HG03432 (cell line): Measurements from ENCODE around the gene NXN.
"Not testable (repeated sequence)": the region's sequence is repeated elsewhere in the genome, so short reads cannot be mapped to it uniquely, and the experiment has no call there.

ENCODE experiments used
- ATAC-seq: cut with Tn5 transposase; IDR thresholded peaks from one replicate; pipeline ENCODE4 v1.9.1; 2021; ENCODE audit warnings: mild to moderate bottlenecking, moderate library complexity; ENCODE audit not compliant: unreplicated experiment

The NXN gene

DNA sequence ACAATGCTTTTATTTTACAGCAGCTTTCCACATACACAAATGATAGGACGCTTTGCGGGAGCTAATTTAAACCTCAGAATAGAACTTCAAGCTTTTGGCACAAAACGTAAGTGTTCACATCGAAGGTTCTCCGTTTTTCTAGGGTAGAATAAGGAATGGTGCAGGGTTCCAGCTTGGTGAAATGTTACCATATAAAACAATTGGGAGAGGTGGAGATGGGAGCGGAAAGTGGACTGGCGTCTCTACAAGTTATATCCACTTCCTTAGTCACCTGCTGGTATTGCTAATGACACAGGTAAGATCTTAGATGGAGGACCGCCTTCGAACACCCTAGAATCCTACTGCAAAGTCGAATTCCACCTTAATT, 1.7 kb upstream of the NXN start:
- no peak for ATAC-seq

GRCh38 chr17:980406-981291, 1.1 kb upstream of the NXN start:
- ATAC-seq: peak; percentile 58

DNA sequence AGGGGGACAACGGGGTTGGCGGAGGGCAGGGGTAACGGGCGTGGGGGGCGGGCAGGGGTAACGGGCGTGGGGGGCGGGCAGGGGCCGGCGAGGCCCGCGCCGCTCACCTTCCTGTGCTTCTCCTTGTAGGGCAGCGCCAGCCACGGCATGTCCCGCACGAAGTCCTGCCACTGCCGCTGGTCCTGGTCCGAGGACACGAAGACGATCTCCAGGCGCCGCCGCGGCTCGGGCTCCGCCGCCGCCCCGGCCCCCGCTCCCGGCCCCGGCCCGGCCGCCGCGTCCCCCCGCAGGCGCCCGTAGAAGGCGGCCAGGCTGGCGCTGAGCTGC, 401 bp downstream of the NXN start:
- peak; percentile 50 for ATAC-seq

GRCh38 chr17:978103-979093, 1.2 kb downstream of the NXN start:
- no peak for ATAC-seq

- ATAC-seq: no peak
Observed at GRCh38 chr17:977166-977565, 2.4 kb downstream of the NXN start.

GRCh38 chr17:976312-976711, 3.3 kb downstream of the NXN start:
- no peak for ATAC-seq

DNA sequence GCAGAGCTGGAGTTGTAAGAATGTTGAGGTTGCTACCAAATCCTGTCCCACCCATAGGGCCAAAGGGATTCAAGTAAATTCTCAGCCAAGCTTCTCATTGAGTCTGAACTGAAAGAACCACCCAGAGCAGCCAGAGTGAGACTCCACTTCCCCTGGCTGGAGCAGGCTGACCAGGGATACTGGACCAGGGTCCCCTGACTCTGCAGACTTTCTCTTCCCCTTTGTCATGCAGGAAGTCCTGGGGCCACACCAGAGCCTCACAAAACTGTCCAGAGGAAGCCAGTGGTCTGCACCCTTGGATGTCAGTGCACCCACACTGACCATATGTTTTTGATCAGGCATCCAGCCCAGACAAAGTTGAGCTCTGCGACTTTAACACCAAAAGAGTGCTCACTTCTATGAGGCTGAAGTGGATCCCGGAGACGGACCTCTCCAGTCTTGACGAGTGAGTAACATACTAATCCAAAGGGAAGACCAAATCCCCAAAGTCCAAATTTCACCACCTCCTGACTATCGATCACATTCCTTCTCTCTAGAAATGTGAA, 4.1 kb downstream of the NXN start:
- ATAC-seq: no peak

DNA sequence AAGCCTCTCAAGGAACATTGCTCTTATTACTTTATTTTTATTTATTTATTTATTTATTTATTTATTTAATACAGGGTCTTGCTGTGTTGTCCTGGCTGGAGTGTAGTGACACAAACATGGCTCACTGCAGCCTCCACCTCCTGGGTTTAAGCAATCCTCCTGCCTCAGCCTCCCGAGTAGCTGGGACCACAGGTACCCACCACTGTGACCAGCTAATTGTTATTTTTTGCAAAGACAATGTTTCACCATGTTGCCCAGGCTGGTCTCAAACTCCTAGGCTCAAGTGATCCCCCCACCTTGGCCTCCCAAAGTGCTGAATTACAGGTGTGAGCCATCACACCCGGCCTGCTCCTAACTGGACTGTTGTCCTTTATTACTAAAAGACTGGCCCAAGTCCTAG, 4.8 kb downstream of the NXN start:
- not testable (repeated sequence) for ATAC-seq

DNA sequence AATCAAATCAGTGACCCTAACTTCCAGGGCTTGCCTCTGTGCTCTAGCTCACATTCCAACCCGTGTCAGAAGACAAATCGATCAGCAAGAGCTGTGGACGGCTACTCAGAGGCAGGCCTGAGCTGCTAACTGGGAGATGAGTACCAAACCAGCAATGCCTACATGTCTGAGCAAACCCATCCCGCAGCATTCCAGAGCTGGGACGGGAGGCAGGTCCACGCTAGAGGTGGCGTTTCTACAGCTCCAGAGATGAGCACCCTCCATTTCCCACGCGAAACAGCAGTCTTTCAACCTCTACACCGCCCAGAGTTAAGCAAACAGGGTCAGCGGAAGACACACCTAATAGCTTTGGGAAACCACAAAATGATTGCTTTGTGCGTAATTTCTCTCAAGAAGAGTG, 6.5 kb downstream of the NXN start:
- ATAC-seq: no peak

DNA sequence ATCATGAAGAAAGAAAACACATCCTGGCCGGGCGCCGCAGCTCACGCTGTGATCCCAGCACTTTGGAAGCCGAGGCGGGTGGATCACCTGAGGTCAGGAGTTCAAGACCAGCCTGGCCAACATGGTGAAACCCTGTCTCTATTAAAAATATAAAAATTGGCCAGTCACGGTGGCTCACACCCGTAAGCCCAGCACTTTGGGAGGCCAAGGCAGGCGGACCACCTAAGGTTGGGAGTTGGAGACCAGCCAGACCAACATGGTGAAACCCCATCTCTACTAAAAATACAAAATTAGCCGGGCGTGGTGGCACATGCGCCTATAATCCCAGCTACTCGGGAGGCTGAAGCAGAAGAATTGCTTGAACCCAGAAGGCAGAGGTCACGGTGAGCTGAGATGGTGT, 7.7 kb downstream of the NXN start:
- not testable (repeated sequence) for ATAC-seq

DNA sequence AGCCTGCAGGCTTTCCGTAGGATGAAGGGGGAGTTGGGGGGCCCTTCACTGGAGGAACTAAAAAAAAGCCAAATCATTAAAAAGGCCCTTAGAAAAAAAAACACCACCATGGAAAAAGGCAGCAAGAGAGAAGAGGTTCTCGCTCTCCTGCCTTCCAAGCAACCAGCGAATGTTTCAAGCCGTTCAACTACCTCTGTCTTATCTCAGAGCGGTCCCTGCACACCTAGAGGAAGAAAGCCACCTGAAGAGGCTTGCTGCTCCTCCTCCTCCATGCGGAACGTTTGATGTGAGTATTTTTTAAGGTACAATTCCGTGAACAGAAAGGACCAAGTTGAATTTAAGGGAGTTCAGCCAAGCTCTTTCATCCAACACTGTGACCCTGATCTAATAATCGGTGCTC, 9.2 kb downstream of the NXN start:
- no peak for ATAC-seq

DNA sequence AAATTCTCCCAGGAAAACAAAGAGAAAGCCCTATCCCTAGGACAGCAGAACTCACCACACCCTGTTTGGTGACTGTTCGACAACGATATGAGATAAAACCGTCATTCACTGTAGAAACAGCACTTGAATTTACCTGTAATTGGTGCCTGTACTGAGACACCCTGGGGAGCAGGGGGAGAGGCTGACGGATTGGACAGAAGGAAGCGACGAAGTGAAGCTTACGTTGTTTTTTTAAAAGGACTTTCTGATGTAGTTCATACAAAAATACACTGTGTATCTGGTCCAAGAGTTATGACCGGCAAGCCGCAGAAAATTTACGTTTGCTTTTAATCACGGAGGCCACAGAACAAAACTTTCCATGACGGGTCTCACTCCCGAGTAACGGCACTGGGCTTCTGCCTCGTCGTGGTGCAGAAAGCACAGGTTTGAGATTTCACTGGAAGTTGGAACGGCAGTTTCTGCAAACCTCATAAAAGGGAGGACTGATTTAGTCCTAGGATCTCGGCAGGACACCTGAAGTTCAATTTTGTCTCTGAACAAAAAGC, 9.7 kb downstream of the NXN start:
- no peak for ATAC-seq

DNA sequence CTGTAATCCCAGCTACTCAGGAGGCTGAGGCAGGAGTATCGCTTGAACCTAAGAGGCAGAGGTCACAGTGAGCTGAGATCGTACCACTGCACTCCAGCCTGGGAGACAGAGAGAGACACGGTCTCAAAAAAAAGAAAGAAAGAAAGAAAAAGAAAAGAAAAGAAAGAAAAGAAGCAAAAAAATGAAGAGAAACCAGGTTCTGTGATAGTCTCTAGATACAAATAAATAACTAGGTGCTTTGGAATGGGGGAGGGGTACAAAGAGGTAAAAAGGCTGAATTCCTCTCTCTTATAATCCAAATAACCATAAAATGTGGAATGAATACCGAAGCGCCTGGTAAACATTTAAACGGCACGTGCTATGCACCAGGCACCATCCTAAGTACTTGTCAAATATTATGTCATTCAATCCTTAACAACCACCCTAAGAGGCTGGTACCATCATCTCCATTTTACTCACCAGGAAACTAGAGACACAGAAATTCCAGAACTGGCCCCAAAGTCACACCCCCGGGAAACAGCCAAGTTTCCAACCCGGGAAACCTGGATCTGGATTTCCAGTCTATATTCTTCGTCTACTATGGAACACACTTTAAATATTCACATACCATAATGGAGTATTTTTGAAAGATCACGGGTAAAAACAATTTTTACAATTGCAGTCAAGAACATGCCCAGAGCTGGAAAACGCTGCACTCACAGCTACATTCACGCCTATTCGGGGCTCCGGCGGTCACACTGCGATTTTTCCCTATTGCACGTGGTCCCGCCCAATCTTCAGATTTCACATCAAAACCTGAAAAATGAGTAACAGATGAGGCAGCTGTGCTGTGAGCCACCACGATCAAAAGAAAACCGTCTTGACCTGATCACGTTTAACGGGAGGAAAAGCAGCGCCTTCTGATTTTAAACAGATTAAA, 10.5 kb downstream of the NXN start:
- ATAC-seq: no peak

- ATAC-seq: no peak
Observed at GRCh38 chr17:967122-967521, 12.5 kb downstream of the NXN start.

DNA sequence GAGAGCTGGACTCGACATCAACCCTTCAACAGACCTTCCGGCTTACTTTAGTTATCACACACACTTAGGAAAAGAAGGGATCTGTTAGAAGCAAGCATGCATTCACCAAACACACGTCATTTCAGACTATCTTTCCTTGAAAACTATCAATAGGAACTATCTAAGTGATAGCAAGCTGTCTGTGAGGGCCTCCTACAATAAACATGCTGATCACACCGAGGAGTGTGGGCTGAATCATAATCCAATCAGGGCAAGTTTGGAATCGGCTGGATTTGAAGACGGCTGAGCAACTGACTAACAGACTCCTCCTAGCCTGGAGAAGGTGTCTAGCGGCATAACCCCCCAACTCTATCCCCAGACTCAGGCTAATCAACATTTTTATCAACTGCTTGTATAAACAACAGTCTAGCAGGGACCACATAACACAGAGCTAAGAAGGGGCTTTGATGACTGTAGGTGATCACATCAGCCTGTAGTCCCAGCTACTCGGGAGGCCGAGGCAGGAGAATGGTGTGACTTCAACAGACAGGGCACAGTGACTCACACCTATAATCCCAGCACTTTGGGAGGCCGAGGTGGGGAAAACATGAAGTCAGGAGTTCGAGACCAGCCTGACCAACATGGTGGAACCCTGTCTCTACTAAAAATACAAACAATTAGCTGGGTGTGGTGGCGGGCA, 14.1 kb downstream of the NXN start:
- no peak for ATAC-seq

DNA sequence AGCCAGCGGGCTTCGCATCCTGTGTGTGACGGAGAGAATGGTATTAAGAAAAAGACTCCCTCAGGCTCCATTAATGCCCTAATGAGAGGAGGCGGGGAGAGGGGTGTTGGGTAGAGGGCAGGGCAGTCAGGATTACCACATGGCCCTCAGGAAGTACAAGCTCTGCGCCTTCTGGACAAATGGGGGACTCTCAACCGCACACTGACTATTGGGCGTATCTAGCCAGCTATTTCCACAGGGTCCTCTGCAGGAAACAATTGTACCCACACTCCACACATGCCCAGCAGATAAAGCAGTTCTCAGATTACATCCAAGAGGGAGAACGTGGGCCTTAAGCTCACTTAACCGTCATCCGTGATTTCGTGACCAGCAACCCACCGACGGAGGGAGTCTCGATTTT, 14.7 kb downstream of the NXN start:
- ATAC-seq: no peak

DNA sequence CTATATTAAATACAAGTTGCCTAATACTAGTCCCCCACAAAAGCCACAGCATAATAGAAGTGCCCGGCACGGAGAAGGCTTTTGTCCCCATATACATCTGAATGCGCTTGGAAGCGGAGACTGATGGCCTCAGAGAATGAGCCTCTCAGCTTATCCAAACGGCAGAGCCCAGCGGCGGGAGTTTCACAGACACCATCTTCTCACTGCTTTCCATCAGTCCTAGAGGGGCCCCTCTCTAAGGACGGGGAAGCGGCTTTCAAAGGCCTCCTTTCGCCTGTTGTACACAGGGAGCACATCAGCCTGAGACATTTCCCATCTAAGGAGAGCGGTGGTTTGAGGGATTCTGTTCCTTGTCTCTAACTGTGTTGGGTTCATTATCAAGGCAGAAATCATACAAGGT, 16.9 kb downstream of the NXN start:
- ATAC-seq: no peak

GRCh38 chr17:962166-962565, 17.4 kb downstream of the NXN start:
- ATAC-seq: no peak

DNA sequence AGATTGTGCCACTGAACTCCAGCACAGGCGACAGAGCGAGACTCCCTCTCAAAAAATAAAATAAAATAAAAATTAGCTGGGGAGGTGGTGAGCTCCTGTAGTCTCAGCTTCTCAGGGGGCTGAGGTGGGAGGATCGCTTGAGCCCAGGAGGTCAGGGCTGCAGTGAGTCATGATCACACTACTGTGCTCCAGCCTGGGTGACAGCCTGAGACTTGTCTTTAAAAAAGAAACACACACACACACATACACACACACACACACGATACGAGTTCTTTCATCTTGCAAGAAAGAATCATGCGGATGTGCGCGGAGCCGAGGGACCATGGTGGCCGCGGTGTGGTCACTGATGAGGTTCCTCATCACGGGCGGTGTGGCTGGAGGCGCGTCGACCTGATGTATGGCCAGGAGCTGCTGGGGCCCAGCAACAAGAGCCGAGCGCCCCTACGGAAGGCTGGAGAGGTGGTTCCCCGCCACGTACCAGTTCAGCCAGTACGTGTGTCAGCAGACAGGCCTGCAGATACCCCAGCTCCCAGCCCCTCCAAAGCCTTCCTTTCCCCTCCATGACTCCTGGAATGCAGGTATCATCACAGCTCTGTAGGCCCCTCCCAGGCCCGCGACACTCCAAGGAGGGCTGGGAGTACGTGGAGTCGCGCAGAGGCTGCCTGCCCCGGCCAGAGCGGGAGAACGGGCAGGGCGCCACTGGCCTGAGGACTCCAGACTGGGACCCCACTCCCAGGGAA, 20.7 kb downstream of the NXN start:
- ATAC-seq: no peak
